Measurements from ENCODE around the gene TATDN2. TPM values are rescaled to one million over a fixed set of nuclear protein-coding genes. Genes with fewer than 3 reads are reported as not detected.
"Not testable (repeated sequence)": the region's sequence is repeated elsewhere in the genome, so short reads cannot be mapped to it uniquely, and the experiment has no call there.

The TATDN2 gene
- polyA plus RNA-seq, 3 donors from 2014 or later: 8.4 to 27.7 (median 10.6) TPM

DNA sequence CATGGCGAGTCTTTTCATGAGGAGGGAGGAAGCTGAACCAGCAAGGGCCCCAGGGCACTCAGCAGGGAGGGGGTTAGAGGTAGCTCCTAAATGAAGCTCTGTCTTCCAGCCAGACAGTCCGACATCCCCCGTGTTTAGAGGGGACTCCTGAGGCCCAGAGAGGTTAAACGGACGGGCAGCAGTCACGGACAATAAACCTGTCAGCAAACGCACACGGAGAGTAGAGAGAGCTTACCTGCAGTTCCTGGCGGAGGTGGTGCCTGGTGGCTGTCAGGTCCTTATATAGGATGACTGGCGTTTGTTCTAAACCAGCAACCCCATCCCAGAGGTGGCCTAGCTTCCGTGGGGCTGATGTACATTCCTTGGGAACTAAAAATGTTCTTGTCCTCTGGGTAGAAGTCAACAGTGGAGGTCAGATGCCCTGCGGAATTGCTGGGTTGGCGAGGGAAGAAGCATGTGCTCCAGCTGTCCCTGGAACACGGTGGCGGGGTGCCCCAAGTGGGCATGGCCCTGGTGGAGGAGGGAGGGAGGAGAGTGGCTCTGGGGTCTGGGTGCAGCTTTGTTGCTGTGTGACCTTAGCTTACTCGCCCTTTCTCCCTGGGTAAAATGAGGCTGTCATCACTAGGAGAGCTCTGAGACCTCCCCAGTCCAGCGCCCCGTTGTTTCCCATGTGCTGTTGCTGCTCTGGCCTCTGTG, 42.4 kb downstream of the TATDN2 start:
- H3K9me3 Mint-ChIP-seq: no peaks in the 10 kb centered on the region
- H3K27ac Mint-ChIP-seq: peak overlapping the region in 1 of 6 donors; percentile 58
- peaks cover 0 to 4% (median 4%) of the 10 kb centered on the region in 3 donors for H3K36me3 Mint-ChIP-seq

DNA sequence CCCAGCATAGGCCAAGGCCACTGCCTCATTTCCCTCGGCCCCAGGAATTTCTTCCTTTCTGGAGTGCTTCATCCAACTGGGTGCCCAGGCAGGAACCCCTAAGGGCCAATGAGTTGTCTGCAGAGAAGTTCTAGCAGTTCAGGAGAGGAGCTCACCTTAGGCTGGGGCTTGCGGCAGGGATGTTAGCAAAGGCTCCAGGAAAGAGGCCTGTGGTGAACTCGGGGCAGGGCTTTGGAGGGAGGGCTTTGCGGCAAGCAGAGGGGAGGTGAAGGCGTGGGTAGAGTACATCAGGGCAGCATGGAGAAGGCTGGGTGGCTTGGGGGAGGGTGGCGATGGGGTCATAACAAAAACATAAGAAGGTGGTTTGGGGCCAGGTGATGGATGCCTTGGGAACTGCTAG, 43.4 kb downstream of the TATDN2 start:
- H3K4me3 Mint-ChIP-seq: peak overlapping the region in 1 of 5 donors; percentile 34
- H3K27ac Mint-ChIP-seq: peak overlapping the region in 2 of 6 donors; percentile 71 to 93
- H3K36me3 Mint-ChIP-seq: peaks cover 3 to 8% (median 3%) of the 10 kb centered on the region in 3 donors
- peaks cover 20 to 35% of the 10 kb centered on the region in 2 donors for H3K4me1 Mint-ChIP-seq
- H3K9me3 Mint-ChIP-seq: no peaks in the 10 kb centered on the region
- H3K27me3 Mint-ChIP-seq (ENCODE audit: low read depth in 3 of 3): peaks cover 0 to 3% (median 0%) of the 10 kb centered on the region in 3 donors
- DNase-seq: no peak

More for the DNA sequence above, 42.4 kb downstream of the TATDN2 start:
- Mint-ChIP-seq H3K27me3 (ENCODE audit: low read depth in 3 of 3) (peaks cover 0 to 3% (median 0%) of the 10 kb centered on the region in 3 donors), H3K4me3 (no peak overlapping the region), H3K4me1 (peaks cover 20 to 38% of the 10 kb centered on the region in 2 donors)
- DNase-seq: no peak

DNA sequence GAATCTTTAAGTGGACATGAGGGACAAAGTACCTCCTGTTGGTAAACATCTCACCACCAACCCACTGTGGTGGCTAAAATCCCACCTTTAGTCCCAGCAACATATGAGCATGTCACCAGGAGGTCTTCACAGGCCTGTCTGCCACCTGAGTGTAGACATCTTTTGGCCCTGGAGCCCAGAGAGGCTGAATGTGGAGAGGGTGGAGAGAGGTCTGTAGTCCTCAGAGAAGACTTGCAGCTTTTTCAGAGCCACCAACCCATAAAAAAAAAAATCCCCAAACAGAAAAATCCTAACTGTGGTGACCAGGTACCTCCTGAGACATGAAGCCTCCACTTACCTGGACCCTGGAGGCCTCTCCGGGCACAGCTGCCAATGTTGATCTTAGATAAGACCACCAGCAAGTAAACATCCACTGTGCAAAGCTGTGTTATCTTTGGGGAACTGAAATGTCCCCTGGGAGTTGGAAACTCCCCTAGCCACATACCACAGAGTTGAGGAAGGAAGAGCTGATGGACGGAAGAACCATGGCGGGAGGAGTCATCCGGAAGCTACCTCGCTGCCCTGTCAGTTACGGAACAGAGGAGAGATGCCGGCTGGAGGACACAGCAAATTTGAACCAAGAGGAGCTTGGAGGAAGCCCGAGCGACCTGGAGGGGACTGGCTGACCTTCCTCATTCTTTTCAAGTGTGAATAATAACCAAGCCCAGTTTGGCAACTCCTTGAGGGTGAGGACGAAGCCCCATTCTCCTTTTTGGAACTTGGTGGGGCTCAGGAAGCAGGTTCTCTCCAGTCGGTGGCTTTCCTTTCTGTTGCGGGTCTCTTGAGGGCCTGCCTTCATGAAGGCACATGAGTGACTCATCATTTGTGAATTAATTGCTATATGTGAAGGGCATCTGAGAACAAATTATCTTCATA, 44.5 kb downstream of the TATDN2 start, which contains the start of gene GHRL:
Gene GHRL, minus strand, starts transcription at position 443 of the 915 bp plus-strand sequence. CDS start 2,767 bp downstream, outside the sequence.
- H3K4me3 Mint-ChIP-seq: peak within 1 kb of the TSS; percentile 38 to 71 (median 42)
- H3K27me3 Mint-ChIP-seq (ENCODE audit: low read depth in 3 of 3): no peaks in the 10 kb centered on the region
- peaks cover 18 to 28% of the 10 kb centered on the region in 2 donors for H3K4me1 Mint-ChIP-seq
- H3K36me3 Mint-ChIP-seq: peaks cover 4 to 9% (median 9%) of the 10 kb centered on the region in 3 donors
- H3K9me3 Mint-ChIP-seq: peaks cover 0 to 1% (median 0%) of the 10 kb centered on the region in 6 donors
- H3K27ac Mint-ChIP-seq: peak within 1 kb of the TSS; percentile 44 to 93 (median 76)
- peak in 1 of 3 donors; percentile 22 for DNase-seq

DNA sequence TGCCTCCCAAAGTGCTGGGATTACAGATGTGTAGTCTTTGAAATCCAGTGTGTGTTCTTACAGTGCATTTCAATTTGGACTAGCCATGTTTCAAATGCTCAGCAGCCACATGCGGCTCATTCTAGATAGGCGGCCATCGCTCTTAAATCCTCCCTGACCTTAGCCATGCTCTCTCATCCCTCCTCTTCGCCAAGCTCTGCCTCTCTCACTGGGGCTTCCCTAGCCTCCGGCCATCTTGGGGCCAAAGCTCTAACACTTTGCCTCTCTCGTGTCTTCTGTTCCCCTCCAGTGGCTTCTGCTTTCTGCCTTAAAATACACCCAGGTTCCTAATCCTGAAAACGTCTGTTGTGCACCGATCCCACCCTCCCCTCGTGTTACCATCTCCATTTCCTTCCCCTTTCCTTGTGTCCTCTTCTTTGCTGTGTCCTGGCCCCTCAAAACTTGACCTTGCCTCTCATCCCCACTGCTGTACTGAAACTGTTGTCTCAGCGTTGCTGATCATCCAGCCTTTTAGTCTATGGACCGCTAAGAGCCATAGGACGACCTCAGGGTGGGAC, 45.8 kb downstream of the TATDN2 start:
- H3K4me3 Mint-ChIP-seq: no peak overlapping the region

DNA sequence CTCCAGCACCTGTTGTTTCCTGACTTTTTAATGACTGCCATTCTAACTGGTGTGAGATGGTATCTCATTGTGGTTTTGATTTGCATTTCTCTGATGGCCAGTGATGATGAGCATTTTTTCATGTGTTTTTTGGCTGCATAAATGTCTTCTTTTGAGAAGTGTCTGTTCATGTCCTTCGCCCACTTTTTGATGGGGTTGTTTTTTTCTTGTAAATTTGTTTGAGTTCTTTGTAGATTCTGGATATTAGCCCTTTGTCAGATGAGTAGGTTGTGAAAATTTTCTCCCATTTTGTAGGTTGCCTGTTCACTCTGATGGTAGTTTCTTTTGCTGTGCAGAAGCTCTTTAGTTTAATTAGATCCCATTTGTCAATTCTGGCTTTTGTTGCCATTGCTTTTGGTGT, 49.8 kb downstream of the TATDN2 start:
- not testable (repeated sequence) for H3K27me3 Mint-ChIP-seq (ENCODE audit: low read depth in 3 of 3); H3K27ac Mint-ChIP-seq; H3K9me3 Mint-ChIP-seq; DNase-seq; H3K4me3 Mint-ChIP-seq
- H3K4me1 Mint-ChIP-seq: peaks cover 15 to 26% of the 10 kb centered on the region in 2 donors
- H3K36me3 Mint-ChIP-seq: peaks cover 4 to 35% (median 13%) of the 10 kb centered on the region in 3 donors

More for the DNA sequence above, 45.8 kb downstream of the TATDN2 start:
- H3K36me3 Mint-ChIP-seq: peaks cover 4 to 11% (median 9%) of the 10 kb centered on the region in 3 donors
- H3K9me3 Mint-ChIP-seq: peaks cover 0 to 1% (median 0%) of the 10 kb centered on the region in 6 donors
- no peaks in the 10 kb centered on the region for H3K27me3 Mint-ChIP-seq (ENCODE audit: low read depth in 3 of 3)
- peaks cover 18 to 32% of the 10 kb centered on the region in 2 donors for H3K4me1 Mint-ChIP-seq
- peak overlapping the region in 4 of 6 donors; percentile 10 to 89 (median 24) for H3K27ac Mint-ChIP-seq
- no peak for DNase-seq

DNA sequence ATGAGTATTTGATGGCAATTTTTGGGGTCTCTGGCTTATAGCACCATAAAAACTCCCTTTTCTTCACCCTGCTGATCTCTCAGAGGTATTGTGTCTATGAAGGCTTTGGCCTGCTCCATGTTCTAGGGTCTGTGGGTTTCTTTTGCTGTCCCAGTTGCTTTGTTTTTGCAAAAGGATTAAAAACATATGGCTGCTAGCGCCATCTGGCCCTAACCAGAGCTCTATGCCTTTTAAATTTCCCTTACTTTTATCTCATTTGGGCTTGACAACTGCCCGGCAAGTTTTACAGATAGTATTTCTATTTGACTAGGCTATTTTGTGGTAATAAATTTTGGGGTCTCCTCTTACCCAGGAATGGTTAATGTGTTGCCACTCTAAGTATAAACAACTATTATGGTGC, 50.9 kb downstream of the TATDN2 start:
- peaks cover 0 to 2% (median 2%) of the 10 kb centered on the region in 3 donors for H3K27me3 Mint-ChIP-seq (ENCODE audit: low read depth in 3 of 3)
- peaks cover 0 to 1% (median 0%) of the 10 kb centered on the region in 6 donors for H3K9me3 Mint-ChIP-seq
- H3K4me1 Mint-ChIP-seq: peaks cover 9 to 20% of the 10 kb centered on the region in 2 donors
- no peak overlapping the region for H3K4me3 Mint-ChIP-seq
- peak overlapping the region; percentile 42 to 89 (median 82) for H3K27ac Mint-ChIP-seq
- DNase-seq: no peak
- peaks cover 4 to 43% (median 17%) of the 10 kb centered on the region in 3 donors for H3K36me3 Mint-ChIP-seq

DNA sequence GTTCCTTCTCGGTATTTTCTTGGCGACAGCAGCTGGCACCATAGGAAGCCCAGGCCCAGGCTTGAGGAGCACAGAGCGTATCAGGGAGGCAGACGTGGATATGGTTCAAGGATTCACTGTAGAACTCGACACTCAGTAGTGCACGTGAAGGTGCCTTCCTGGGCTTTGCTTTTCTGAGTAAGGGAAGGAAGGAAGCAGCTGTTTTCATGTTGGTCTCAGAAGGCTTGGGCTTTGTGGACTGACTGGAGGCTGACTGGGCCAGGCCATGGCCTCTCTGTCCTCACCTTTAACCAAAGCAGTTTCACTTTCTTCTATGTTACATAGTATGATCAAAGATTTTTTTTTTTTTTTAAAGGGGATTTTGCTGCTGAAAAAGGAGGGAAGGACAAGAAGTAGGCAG, 51.4 kb downstream of the TATDN2 start:
- Mint-ChIP-seq H3K27ac (peak overlapping the region; percentile 42 to 89 (median 82)), H3K9me3 (peaks cover 0 to 1% (median 0%) of the 10 kb centered on the region in 6 donors), H3K27me3 (ENCODE audit: low read depth in 3 of 3) (peaks cover 0 to 3% (median 2%) of the 10 kb centered on the region in 3 donors), H3K36me3 (peaks cover 4 to 46% (median 17%) of the 10 kb centered on the region in 3 donors), H3K4me1 (peaks cover 7 to 20% of the 10 kb centered on the region in 2 donors), H3K4me3 (peak overlapping the region in 2 of 5 donors; percentile 33 to 46)
- no peak for DNase-seq

DNA sequence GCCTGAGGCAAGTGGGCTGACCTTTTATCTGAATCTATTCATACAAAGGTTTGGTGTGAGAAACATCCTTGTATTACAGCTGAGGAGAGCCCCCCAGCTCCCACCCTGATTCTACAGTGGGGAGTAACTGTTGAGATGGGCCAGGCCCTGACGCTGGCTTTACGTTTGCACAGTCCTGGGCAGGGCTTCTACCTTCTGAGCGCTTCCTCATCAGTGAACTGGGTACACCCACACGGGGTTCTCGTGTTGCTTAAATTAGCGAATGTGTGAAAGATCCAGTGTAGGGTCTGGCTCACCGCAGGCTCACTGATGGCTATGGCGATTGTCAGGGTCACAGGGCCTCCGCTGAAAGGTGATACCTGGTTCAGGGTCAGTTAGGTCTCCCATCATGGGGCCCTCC, 51.8 kb downstream of the TATDN2 start:
- peaks cover 0 to 4% (median 2%) of the 10 kb centered on the region in 3 donors for H3K27me3 Mint-ChIP-seq (ENCODE audit: low read depth in 3 of 3)
- H3K9me3 Mint-ChIP-seq: peaks cover 0 to 1% (median 0%) of the 10 kb centered on the region in 6 donors
- H3K4me3 Mint-ChIP-seq: peak overlapping the region in 1 of 5 donors; percentile 46
- H3K4me1 Mint-ChIP-seq: peaks cover 7 to 16% of the 10 kb centered on the region in 2 donors
- H3K27ac Mint-ChIP-seq: peak overlapping the region; percentile 42 to 89 (median 82)
- no peak for DNase-seq
- peaks cover 4 to 50% (median 17%) of the 10 kb centered on the region in 3 donors for H3K36me3 Mint-ChIP-seq

DNA sequence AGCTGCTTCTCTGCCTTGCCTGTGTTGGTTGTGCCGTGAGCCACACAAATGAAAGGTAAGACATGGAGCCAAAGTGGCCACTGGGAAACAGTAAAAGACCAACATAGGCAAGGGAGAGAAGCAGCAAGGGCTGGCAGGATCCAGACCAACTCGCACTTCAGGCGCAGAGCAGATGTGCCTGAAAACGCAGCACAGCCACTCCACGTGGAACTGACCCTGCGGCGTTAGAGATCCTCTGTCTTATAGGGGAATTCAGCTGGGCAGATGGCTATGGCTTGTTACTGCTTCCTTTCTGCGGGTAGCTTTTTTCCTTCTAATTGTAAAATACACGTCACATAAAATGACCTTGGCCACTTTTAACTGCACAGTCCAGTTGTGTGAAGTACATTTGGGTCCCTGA, 54.8 kb downstream of the TATDN2 start:
- H3K9me3 Mint-ChIP-seq: no peaks in the 10 kb centered on the region
- DNase-seq: no peak
- peaks cover 7 to 15% of the 10 kb centered on the region in 2 donors for H3K4me1 Mint-ChIP-seq
- no peak overlapping the region for H3K4me3 Mint-ChIP-seq
- H3K27ac Mint-ChIP-seq: peak overlapping the region in 2 of 6 donors; percentile 24 to 43
- peaks cover 1 to 4% (median 2%) of the 10 kb centered on the region in 3 donors for H3K27me3 Mint-ChIP-seq (ENCODE audit: low read depth in 3 of 3)
- peaks cover 0 to 61% (median 18%) of the 10 kb centered on the region in 3 donors for H3K36me3 Mint-ChIP-seq

DNA sequence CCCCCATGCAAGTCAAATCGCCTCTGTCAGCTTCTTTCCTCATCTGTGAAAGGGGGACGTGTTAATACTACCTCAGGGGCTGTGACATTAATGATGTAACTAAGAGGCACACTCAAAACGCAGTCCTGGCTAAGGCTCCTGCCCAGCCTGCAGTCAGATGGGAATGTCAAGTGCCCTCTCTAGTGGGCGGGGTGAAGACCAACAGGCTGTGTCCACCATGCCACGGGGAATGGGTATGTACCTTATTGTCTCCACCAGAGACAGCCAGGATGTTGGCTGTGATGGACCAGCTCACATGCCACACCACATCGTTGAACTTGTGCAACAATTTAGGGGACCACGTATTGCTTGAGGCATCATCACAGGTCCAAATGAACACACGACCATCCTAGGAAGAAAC, 55.5 kb downstream of the TATDN2 start:
- DNase-seq: no peak
- H3K27me3 Mint-ChIP-seq (ENCODE audit: low read depth in 3 of 3): peaks cover 2 to 4% (median 3%) of the 10 kb centered on the region in 3 donors
- H3K36me3 Mint-ChIP-seq: peaks cover 0 to 65% (median 22%) of the 10 kb centered on the region in 3 donors
- peak overlapping the region in 1 of 6 donors; percentile 62 for H3K27ac Mint-ChIP-seq
- no peak overlapping the region for H3K4me3 Mint-ChIP-seq
- no peaks in the 10 kb centered on the region for H3K9me3 Mint-ChIP-seq
- peaks cover 7 to 14% of the 10 kb centered on the region in 2 donors for H3K4me1 Mint-ChIP-seq

DNA sequence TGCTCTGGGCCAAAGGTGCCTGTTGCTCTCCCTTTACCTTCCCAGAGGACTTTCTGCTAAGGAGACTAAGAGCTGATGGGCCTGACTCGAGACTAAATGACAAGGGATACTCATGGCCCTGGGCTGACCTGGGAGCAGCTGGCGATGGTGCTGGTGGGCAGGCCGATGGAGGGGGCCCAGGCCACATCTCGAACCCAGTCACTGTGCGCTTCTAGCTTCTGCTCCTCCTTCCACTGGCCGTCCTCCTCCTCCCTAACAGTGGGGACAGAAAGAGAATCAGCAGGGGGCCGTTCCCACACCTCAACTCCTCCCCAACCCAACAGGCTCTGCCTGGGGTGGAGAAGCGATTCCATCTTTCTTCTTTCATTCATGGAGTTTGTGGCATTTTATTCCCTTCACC, 56.6 kb downstream of the TATDN2 start:
- no peak overlapping the region for H3K4me3 Mint-ChIP-seq

DNA sequence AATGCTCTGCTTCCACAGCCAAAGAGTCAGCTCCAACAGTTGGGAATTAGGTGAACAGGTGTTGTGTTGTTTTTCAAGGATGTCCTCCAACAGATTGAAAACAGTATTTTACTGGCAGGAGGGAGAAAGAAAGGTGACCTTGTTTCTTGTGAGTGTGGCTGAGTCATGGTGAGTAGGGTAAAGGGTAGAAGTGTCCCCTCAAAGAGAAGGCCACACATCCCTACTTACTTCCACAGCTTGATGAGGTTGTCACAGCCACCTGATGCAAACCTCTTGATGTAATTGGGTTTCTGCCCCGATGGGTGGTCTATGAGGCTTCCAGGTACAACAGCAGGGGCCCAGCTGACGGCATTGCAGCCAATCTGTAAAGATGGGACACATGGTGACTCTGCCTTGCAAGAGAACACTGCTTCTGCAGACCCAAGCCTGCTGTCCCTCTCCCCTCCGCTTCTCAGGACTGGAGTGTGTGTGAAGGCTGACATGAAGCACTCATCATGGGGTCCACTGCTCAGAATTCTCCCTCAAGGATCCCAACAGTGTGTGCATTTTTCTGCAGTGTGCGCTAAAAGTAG, 57.2 kb downstream of the TATDN2 start:
- Mint-ChIP-seq H3K9me3 (no peaks in the 10 kb centered on the region), H3K4me1 (no peaks in the 10 kb centered on the region), H3K36me3 (peaks cover 4 to 67% (median 31%) of the 10 kb centered on the region in 3 donors), H3K4me3 (no peak overlapping the region), H3K27ac (peak overlapping the region in 3 of 6 donors; percentile 10 to 51 (median 27)), H3K27me3 (ENCODE audit: low read depth in 3 of 3) (peaks cover 0 to 4% (median 3%) of the 10 kb centered on the region in 3 donors)
- DNase-seq: no peak

More for the DNA sequence above, 56.6 kb downstream of the TATDN2 start:
- DNase-seq: no peak
- Mint-ChIP-seq H3K4me1 (peaks cover 0 to 2% of the 10 kb centered on the region in 2 donors), H3K36me3 (peaks cover 4 to 65% (median 30%) of the 10 kb centered on the region in 3 donors), H3K9me3 (no peaks in the 10 kb centered on the region), H3K27ac (peak overlapping the region in 2 of 6 donors; percentile 27 to 51), H3K27me3 (ENCODE audit: low read depth in 3 of 3) (peaks cover 0 to 4% (median 3%) of the 10 kb centered on the region in 3 donors)
